Esophagus squamous epithelium (tissue), 4 donors: Measurements from ENCODE around the gene PATL2.

ENCODE experiments used
- CTCF ChIP-seq, 6 experiments: fragments of 450-650 bp in 4 of 6; fragments of 200-600 bp in 2 of 6; sonication (generic) in 2 of 6; IDR thresholded peaks; one replicate each; pipeline ENCODE4 v1.5.1; 2016 to 2019; ENCODE audit warnings: antibody characterized with exemption in 6 of 6, mild to moderate bottlenecking in 4 of 6, moderate library complexity in 4 of 6
- POLR2A ChIP-seq, 4 donors: fragments of 450-650 bp; IDR thresholded peaks; one replicate each; pipeline ENCODE4 v1.6.1; 2017; ENCODE audit warnings: antibody characterized with exemption in 4 of 4, mild to moderate bottlenecking in 4 of 4, moderate library complexity in 3 of 4

DNA sequence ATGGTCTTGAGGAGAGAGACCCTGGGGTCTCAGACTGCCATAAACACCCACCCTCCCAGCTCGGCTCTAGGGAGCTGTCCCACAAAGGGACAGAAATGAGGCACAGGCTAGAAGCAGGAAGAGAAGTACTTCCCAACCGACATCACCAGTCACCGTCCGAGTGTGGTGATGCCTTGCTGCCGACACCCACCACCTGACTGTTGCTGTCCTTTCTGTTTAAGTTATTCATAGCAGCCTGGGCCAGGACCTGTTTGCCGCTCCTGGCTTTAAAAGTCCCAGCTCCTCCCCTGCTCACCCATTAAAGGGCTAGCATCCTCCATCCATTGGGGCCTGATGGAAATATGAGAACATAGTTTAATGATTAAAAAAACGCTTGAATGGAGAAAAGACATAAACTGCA, 34.4 kb downstream of the PATL2 start:
- no peak for TF ChIP-seq CTCF (IDR thresholded peaks at IDR 0.05)
- TF ChIP-seq POLR2A (IDR thresholded peaks at IDR 0.05), result no peak
